K562 (cell line): Measurements from ENCODE around the gene NUTF2. TPM values are rescaled to one million over a fixed set of nuclear protein-coding genes. Genes with fewer than 3 reads are reported as not detected.

ENCODE experiments used
- ATAC-seq: fragments of 200-7000 bp; cut with Tn5 transposase; 3 replicates; pipeline ENCODE4 v1.9.1; 2020; ENCODE audit warnings: moderate library complexity
- BruUV-seq: library from RNA; stranded (reverse); fragments of 400-500 nt; replicated peaks from 2 replicates; lab custom pipeline; 2021; lab: Mats Ljungman, UMichigan
- CTCF ChIA-PET: fragments of 300-600 bp; formaldehyde crosslinking; extraction: SDS; loops from one replicate; lab custom pipeline; 2021; ENCODE audit warnings: low intra/inter-chr PET ratio; lab: Yijun Ruan, JAX
- POLR2A ChIA-PET: fragments of 300-600, 350-650 bp; sonication (Branson Sonifier 250); formaldehyde crosslinking; extraction: SDS; loops from one replicate; lab custom pipeline; 2021; ENCODE audit warnings: antibody characterized with exemption, inconsistent platforms; lab: Yijun Ruan, JAX
- DNase-seq, 4 experiments: peaks; one replicate each; pipeline versions ENCODE4 v3.0.0 to v3.0.0-alpha.2; 2011 to 2018; ENCODE audit warnings: low spot score in 3 of 4, mixed read lengths in 3 of 4; ENCODE audit errors: extremely low read depth in 1 of 4
- FAIRE-seq: peaks from 2 replicates; lab custom pipeline; 2011; peaks lifted over from hg19 to GRCh38; lab: Jason Lieb, UNC
- H2AFZ ChIP-seq: 2 replicates; pipeline ENCODE4 v1.6.0; 2011; ENCODE audit warnings: low read depth, low read length, control low read depth, inconsistent platforms
- H3K27ac ChIP-seq: fragments of 200-600 bp; 3 replicates; pipeline ENCODE4 v1.8.0; 2011; ENCODE audit warnings: low read depth, mild to moderate bottlenecking, control low read depth, inconsistent platforms, low read length, moderate library complexity, mixed read lengths; ENCODE audit errors: extremely low read depth
- H3K27me3 ChIP-seq, 2 experiments: fragments of 300-600 bp in 1 of 2; 2 replicates in 1 of 2; 3 replicates in 1 of 2; pipeline versions ENCODE4 v1.6.0 to v1.8.0; 2011; ENCODE audit warnings: inconsistent platforms in 2 of 2, low read length in 2 of 2, mild to moderate bottlenecking in 1 of 2, mixed read lengths in 1 of 2, moderate library complexity in 1 of 2; ENCODE audit not compliant: control insufficient read depth in 2 of 2, insufficient read depth in 2 of 2
- H3K36me3 ChIP-seq: fragments of 300-600 bp; 3 replicates; pipeline ENCODE4 v1.8.0; 2011; ENCODE audit warnings: mild to moderate bottlenecking, low read length, inconsistent platforms; ENCODE audit not compliant: control insufficient read depth, insufficient read depth
- H3K4me1 ChIP-seq, 2 experiments: fragments of 200-600 bp in 1 of 2; replicated peaks in 1 of 2; 2 replicates in 1 of 2; 3 replicates in 1 of 2; pipeline versions ENCODE4 v1.5.1 to v1.8.0; 2011; ENCODE audit warnings: inconsistent platforms in 2 of 2, low read length in 2 of 2, mild to moderate bottlenecking in 1 of 2, mixed read lengths in 1 of 2, moderate library complexity in 1 of 2; ENCODE audit not compliant: control insufficient read depth in 2 of 2, insufficient read depth in 2 of 2
- H3K4me2 ChIP-seq: 2 replicates; pipeline ENCODE4 v1.6.1; 2011; ENCODE audit warnings: low read length, control low read depth, inconsistent platforms, mixed read lengths; ENCODE audit not compliant: insufficient read depth
- H3K4me3 ChIP-seq: fragments of 200-600 bp; sonication (generic), shearing (Covaris generic); 2 replicates; pipeline ENCODE4 v1.5.1; 2016; ENCODE audit warnings: control low read depth, inconsistent platforms
- H3K79me2 ChIP-seq: fragments of 200-600 bp; 3 replicates; pipeline ENCODE4 v1.8.0; 2011; ENCODE audit warnings: low read length, inconsistent platforms; ENCODE audit not compliant: control insufficient read depth, insufficient read depth
- H3K9ac ChIP-seq, 2 experiments: 2 replicates each; pipeline versions ENCODE4 v1.6.0 to v1.6.1; 2011; ENCODE audit warnings: low read depth in 2 of 2, low read length in 2 of 2, control low read depth in 1 of 2, inconsistent platforms in 1 of 2, mild to moderate bottlenecking in 1 of 2, mixed read lengths in 1 of 2; ENCODE audit not compliant: insufficient read depth in 1 of 2
- H3K9me1 ChIP-seq: one replicate; pipeline ENCODE4 v1.6.0; 2011; ENCODE audit warnings: inconsistent platforms, mild to moderate bottlenecking, low read length, moderate library complexity; ENCODE audit not compliant: control insufficient read depth, insufficient read depth
- H3K9me3 ChIP-seq: replicated peaks from 2 replicates; pipeline ENCODE4 v1.5.1; 2011; ENCODE audit warnings: low read depth, low read length, inconsistent platforms; ENCODE audit not compliant: control insufficient read depth, insufficient read depth
- H4K20me1 ChIP-seq: replicated peaks from 2 replicates; pipeline ENCODE4 v1.6.1; 2011; ENCODE audit warnings: low read length, inconsistent platforms, mixed read lengths; ENCODE audit not compliant: control insufficient read depth, insufficient read depth
- EP400 ChIP-seq: fragments of 450-650 bp; IDR thresholded peaks from 2 replicates; pipeline ENCODE4 v1.6.1; 2017; ENCODE audit warnings: antibody characterized with exemption, mild to moderate bottlenecking, moderate library complexity
- GABPB1 ChIP-seq: sonication (generic); formaldehyde crosslinking; IDR thresholded peaks from 2 replicates; pipeline ENCODE4 v1.8.0; 2022; ENCODE audit warnings: mild to moderate bottlenecking, missing genetic modification reagents
- HMG20A ChIP-seq: fragments of 450-650 bp; formaldehyde crosslinking; conservative IDR thresholded peaks from 2 replicates; pipeline ENCODE4 v1.4.0; 2020; ENCODE audit warnings: mild to moderate bottlenecking, mixed read lengths
- HNRNPLL ChIP-seq: fragments of 200-400 bp; formaldehyde crosslinking; IDR thresholded peaks from 2 replicates; pipeline ENCODE4 v1.6.1; 2017; ENCODE audit warnings: low read length, low read depth, mild to moderate bottlenecking; ENCODE audit not compliant: poor library complexity, severe bottlenecking
- NR4A1 ChIP-seq, 2 experiments: fragments of 250-450 bp in 1 of 2; fragments of 450-650 bp in 1 of 2; sonication (Bioruptor Pico) in 1 of 2; IDR thresholded peaks; 2 replicates each; pipeline versions ENCODE4 v1.4.0 to v1.6.1; 2016 to 2020; ENCODE audit warnings: mild to moderate bottlenecking in 2 of 2, missing compliant biosample characterization in 1 of 2, missing genetic modification characterization in 1 of 2, moderate library complexity in 1 of 2
- SP1 ChIP-seq: sonication (generic); formaldehyde crosslinking; IDR thresholded peaks from 2 replicates; pipeline ENCODE4 v1.8.1; 2022; ENCODE audit warnings: mild to moderate bottlenecking, missing genetic modification reagents
- WGBS: fragments of 100-300 bp; shearing (Covaris generic); methylation state at CpG from one replicate; pipeline ENCODE4 v1.1.6; 2016; ENCODE audit warnings: low coverage, mixed read lengths; ENCODE audit not compliant: insufficient coverage; ENCODE audit errors: missing lambda C conversion rate; 5-methylcytosine and 5-hydroxymethylcytosine counted together
- in situ Hi-C: fragments of 300-500 bp; cut with MboI; formaldehyde crosslinking; loops from 4 replicates; pipeline ENCODE4 v1.15.0; 2018; ENCODE audit warnings: inconsistent platforms, mixed read lengths
- intact Hi-C: fragments of 100-400 bp; cut with micrococcal nuclease; formaldehyde crosslinking; loops from 2 replicates; pipeline ENCODE4 v1.14.2; 2022
- polyA plus RNA-seq, 8 experiments: library from polyadenylated mRNA; depleted of rRNA in 4 of 8; stranded (reverse) in 5 of 8; unstranded in 3 of 8; fragments of >200 nt; fragmentation: Nextera tagmentation in 2 of 8; fragmentation: Illumina TruSeq in 1 of 8; extraction: Ambion mirVana in 2 of 8; extraction: Trizol in 1 of 8; gene quantifications; 2 replicates each; pipeline versions ENCODE4 v1.2.1 to v1.2.3, GENCODE V29; 2011 to 2014; ENCODE audit warnings: inconsistent platforms in 1 of 8, missing spikeins in 1 of 8
- total RNA-seq, 7 experiments: library from RNA; depleted of rRNA in 6 of 7; stranded (reverse); fragments of >200 nt in 6 of 7; fragmentation: Illumina TruSeq in 2 of 7; extraction: Trizol in 2 of 7; gene quantifications; 2 replicates each; pipeline versions ENCODE4 v1.2.1 to v1.2.3, GENCODE V29; 2011 to 2021; ENCODE audit warnings: low replicate concordance in 1 of 7
- TF ChIP-seq, protein P1 (sequence below): sonication (generic); IDR thresholded peaks from 2 replicates; pipeline ENCODE4 v1.6.1; 2016
- TF ChIP-seq, protein P2 (sequence below): fragments of 450-650 bp; IDR thresholded peaks from one replicate; pipeline ENCODE4 v1.6.1; 2018; ENCODE audit warnings: mild to moderate bottlenecking, moderate library complexity; ENCODE audit not compliant: partially characterized antibody
- TF ChIP-seq, protein P3 (sequence below): fragments of 250-450 bp; sonication (Bioruptor Pico); IDR thresholded peaks from 2 replicates; pipeline ENCODE4 v1.9.0; 2021; ENCODE audit warnings: mild to moderate bottlenecking
- TF ChIP-seq, protein P4 (sequence below): sonication (generic); formaldehyde crosslinking; IDR thresholded peaks from 2 replicates; pipeline ENCODE4 v1.8.0; 2022; ENCODE audit warnings: missing genetic modification reagents, mild to moderate bottlenecking, moderate library complexity, borderline replicate concordance

Gene NUTF2
- total and polyA plus RNA-seq, 9 of the 15 experiments (the other 6 are each of a cell fraction or from before 2014, with no cell fraction given): 106 to 248 (median 147) TPM

DNA sequence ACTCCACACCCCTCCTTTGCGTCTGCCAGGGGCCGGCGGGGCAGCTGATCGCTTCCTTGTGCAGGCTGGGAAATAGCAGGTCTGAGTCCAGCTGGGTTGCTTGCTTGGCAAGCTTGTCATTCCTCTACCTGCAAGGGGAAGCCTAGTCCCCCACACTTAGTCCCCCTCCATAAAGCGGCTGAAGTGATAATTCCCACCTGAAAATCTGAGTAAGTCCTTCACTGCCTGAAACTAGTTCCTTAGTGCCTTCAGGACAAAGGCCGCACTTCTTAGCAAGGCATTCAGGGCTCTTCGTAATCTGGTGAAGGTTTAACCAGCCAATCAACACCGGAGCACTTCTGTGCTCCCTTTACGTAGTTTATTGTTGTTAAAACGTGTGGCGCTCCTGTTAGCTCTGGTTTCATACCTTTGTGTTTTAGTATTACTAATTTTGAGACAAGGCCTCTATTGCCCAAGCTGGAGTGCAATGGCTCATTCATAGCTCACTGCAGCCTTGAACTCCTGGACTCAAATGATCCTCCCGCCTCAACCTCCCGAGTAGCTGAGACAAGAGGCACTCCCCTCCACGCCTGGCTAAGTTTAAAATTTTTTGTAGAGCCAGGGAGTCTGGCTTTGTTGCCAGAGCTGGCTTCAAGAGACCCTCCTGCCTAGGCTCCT, 47.1 kb downstream of the NUTF2 start:
- Histone ChIP-seq H3K9me3 (no peaks in the 10 kb centered on the region), H3K4me2 (peak overlapping the region; percentile 92), H3K4me1 (peaks cover 8 to 26% of the 10 kb centered on the region in 2 experiments; a peak in 4 of 5 replicates), H3K79me2 (peaks cover 52% of the 10 kb centered on the region), H3K9ac (peak overlapping the region; percentile 95 to 100), H3K9me1 (no peaks in the 10 kb centered on the region), H3K4me3 (peak overlapping the region; percentile 95), H3K27me3 (no peaks in the 10 kb centered on the region), H3K36me3 (0 out of 3 replicates have a peak, but pooled peaks cover 3% of the 10 kb centered on the region), H3K27ac (peak overlapping the region; percentile 91), H4K20me1 (0 out of 2 replicates have a peak, but pooled peaks cover 7% of the 10 kb centered on the region), H2AFZ (peak overlapping the region; percentile 86)
- BruUV-seq: TSS peak; percentile 57
- WGBS: 3% methylated on average over 14 of the region's 14 CpGs
- FAIRE-seq (no peak), ATAC-seq (peak; percentile 1; the same call in 1 of the 3 replicates), DNase-seq (peak in 2 of 4 experiments; percentile 41 to 45)
- POLR2A ChIA-PET: interaction anchor here (0.7 to 1.6 kb wide), 5 partner anchors 11 to 60 kb away, joined by 3 to 5 read pairs (median 3); partner anchors contain the start of gene CTRL
- CTCF ChIA-PET: no interaction called here
- in situ Hi-C loops: no loop called here
- TF ChIP-seq, protein P1, sequence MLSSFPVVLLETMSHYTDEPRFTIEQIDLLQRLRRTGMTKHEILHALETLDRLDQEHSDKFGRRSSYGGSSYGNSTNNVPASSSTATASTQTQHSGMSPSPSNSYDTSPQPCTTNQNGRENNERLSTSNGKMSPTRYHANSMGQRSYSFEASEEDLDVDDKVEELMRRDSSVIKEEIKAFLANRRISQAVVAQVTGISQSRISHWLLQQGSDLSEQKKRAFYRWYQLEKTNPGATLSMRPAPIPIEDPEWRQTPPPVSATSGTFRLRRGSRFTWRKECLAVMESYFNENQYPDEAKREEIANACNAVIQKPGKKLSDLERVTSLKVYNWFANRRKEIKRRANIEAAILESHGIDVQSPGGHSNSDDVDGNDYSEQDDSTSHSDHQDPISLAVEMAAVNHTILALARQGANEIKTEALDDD: 0 out of 2 replicates have a peak, but pooled peaks have one; percentile 38
- TF ChIP-seq SP1 (CRISPR knock-in tag): peak; percentile 49; the same call in 1 of the 2 replicates
- TF ChIP-seq HNRNPLL: peak; percentile 39
- 0 out of 2 replicates have a peak, but pooled peaks have one; percentile 2 for TF ChIP-seq GABPB1 (CRISPR knock-in tag)
- no peak for TF ChIP-seq HMG20A (CRISPR knock-in tag)
- TF ChIP-seq, protein P2, sequence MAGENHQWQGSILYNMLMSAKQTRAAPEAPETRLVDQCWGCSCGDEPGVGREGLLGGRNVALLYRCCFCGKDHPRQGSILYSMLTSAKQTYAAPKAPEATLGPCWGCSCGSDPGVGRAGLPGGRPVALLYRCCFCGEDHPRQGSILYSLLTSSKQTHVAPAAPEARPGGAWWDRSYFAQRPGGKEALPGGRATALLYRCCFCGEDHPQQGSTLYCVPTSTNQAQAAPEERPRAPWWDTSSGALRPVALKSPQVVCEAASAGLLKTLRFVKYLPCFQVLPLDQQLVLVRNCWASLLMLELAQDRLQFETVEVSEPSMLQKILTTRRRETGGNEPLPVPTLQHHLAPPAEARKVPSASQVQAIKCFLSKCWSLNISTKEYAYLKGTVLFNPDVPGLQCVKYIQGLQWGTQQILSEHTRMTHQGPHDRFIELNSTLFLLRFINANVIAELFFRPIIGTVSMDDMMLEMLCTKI: no peak
- no peak for TF ChIP-seq NR4A1 (CRISPR knock-in tag; IDR thresholded peaks at IDR 0.05)
- no peak for TF ChIP-seq NR4A1 (tag; IDR thresholded peaks at IDR 0.05)
- TF ChIP-seq, protein P3, sequence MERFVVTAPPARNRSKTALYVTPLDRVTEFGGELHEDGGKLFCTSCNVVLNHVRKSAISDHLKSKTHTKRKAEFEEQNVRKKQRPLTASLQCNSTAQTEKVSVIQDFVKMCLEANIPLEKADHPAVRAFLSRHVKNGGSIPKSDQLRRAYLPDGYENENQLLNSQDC (CRISPR knock-in tag): no peak
- TF ChIP-seq, protein P4, sequence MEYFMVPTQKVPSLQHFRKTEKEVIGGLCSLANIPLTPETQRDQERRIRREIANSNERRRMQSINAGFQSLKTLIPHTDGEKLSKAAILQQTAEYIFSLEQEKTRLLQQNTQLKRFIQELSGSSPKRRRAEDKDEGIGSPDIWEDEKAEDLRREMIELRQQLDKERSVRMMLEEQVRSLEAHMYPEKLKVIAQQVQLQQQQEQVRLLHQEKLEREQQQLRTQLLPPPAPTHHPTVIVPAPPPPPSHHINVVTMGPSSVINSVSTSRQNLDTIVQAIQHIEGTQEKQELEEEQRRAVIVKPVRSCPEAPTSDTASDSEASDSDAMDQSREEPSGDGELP (CRISPR knock-in tag): peak; percentile 54
- TF ChIP-seq EP400: 0 out of 2 replicates have a peak, but pooled peaks have one; percentile 3
- intact Hi-C loops: loop anchor here (2.0 kb wide), 1 partner anchor 47 kb away; the partner anchor contains the start of genes CENPT and NUTF2
